Gastrocnemius medialis (tissue), 4 donors: Measurements from ENCODE around the gene GRIN2A.

Source experiments
- CTCF ChIP-seq, 5 experiments: fragments of 450-650 bp in 3 of 5; fragments of 200-600 bp in 2 of 5; sonication (generic) in 2 of 5; IDR thresholded peaks in 4 of 5; conservative IDR thresholded peaks in 1 of 5; 1 replicate in 4 of 5; 2 replicates in 1 of 5; pipeline ENCODE4 v1.5.1; 2016 to 2019; ENCODE audit warnings: antibody characterized with exemption in 5 of 5, mild to moderate bottlenecking in 3 of 5, moderate library complexity in 3 of 5
- POLR2A ChIP-seq, 2 donors: fragments of 450-650 bp; IDR thresholded peaks; one replicate each; pipeline ENCODE4 v1.6.1; 2017; ENCODE audit warnings: antibody characterized with exemption in 2 of 2, mild to moderate bottlenecking in 2 of 2, moderate library complexity in 2 of 2

- TF ChIP-seq CTCF (IDR thresholded peaks at IDR 0.05 in 4 of 5, conservative IDR thresholded peaks at IDR 0.05 in 1 of 5) (no peak), POLR2A (IDR thresholded peaks at IDR 0.05) (no peak)
Measured at GRCh38 chr16:9976601-9977000, 205.6 kb downstream of the GRIN2A start.
